ENCODE results near the gene ATP11A.

ATP11A gene

GRCh38 chr13:112803422-112803821, 113.6 kb downstream of the ATP11A start:
- no peak for DNase-seq

- no peak for DNase-seq
Observed at GRCh38 chr13:112804374-112804773, 114.5 kb downstream of the ATP11A start.

GRCh38 chr13:112806739-112807652, 117.2 kb downstream of the ATP11A start:
- no peak for DNase-seq

- DNase-seq: no peak
Observed at GRCh38 chr13:112807653-112808376, 118.0 kb downstream of the ATP11A start.

GRCh38 chr13:112808377-112809140, 118.7 kb downstream of the ATP11A start:
- DNase-seq: no peak

GRCh38 chr13:112809332-112810315, 119.8 kb downstream of the ATP11A start:
- no peak for DNase-seq

- no peak for DNase-seq
Observed at GRCh38 chr13:112810608-112811007, 120.8 kb downstream of the ATP11A start.

- no peak for DNase-seq
Observed at GRCh38 chr13:112812306-112813055, 122.6 kb downstream of the ATP11A start.

GRCh38 chr13:112813552-112813951, 123.7 kb downstream of the ATP11A start:
- no peak for DNase-seq

- no peak for DNase-seq
Observed at GRCh38 chr13:112814905-112815585, 125.2 kb downstream of the ATP11A start.

GRCh38 chr13:112815871-112816270, 126.0 kb downstream of the ATP11A start:
- DNase-seq: no peak

GRCh38 chr13:112818040-112818697, 128.3 kb downstream of the ATP11A start:
- DNase-seq: no peak

GRCh38 chr13:112818698-112819045, 128.8 kb downstream of the ATP11A start:
- no peak for DNase-seq

- no peak for DNase-seq
Observed at GRCh38 chr13:112819111-112819510, 129.3 kb downstream of the ATP11A start.

GRCh38 chr13:112819816-112820215, 130.0 kb downstream of the ATP11A start:
- no peak for DNase-seq

- no peak for DNase-seq
Observed at GRCh38 chr13:112820318-112820717, 130.5 kb downstream of the ATP11A start.

GRCh38 chr13:112821340-112822055, 131.7 kb downstream of the ATP11A start:
- no peak for DNase-seq

- DNase-seq: no peak
Observed at GRCh38 chr13:112822851-112823250, 133.0 kb downstream of the ATP11A start.

GRCh38 chr13:112824429-112824828, 134.6 kb downstream of the ATP11A start:
- DNase-seq: no peak

Data from activated gamma-delta T cell treated with Interleukin-2 at 50 U/mL for 16 hours (primary cell).